B cell (primary cell): ENCODE data around the gene THRAP3. TPM values are rescaled to one million over a fixed set of nuclear protein-coding genes. Genes with fewer than 3 reads are reported as not detected.

Experiments used
- ATAC-seq: fragments of 200-7000 bp; cut with Tn5 transposase; one replicate; pipeline ENCODE4 v1.10.0; 2021; ENCODE audit warnings: low read depth, mild to moderate bottlenecking, moderate number of reproducible peaks, moderate library complexity
- CTCF ChIA-PET: fragments of 350-600 bp; sonication (Branson Sonifier 250); formaldehyde crosslinking; loops from one replicate; lab custom pipeline; 2021; ENCODE audit warnings: antibody characterized with exemption, inconsistent platforms; lab: Charles Lee
- POLR2A ChIA-PET: fragments of 350-600 bp; sonication (Branson Sonifier 250); formaldehyde crosslinking; loops from one replicate; lab custom pipeline; 2021; ENCODE audit warnings: antibody characterized with exemption; lab: Charles Lee
- DNase-seq: peaks from one replicate; pipeline ENCODE4 v3.0.0; 2013
- H2AFZ ChIP-seq: 2 replicates; pipeline ENCODE4 v1.6.1; 2012; ENCODE audit warnings: mild to moderate bottlenecking, low read depth, low read length; ENCODE audit not compliant: insufficient read depth, poor library complexity, severe bottlenecking
- H3K27ac ChIP-seq, 2 donors: 1 replicate in 1 of 2; 2 replicates in 1 of 2; pipeline ENCODE4 v1.5.1; 2012 to 2013; ENCODE audit warnings: low read length in 2 of 2, mild to moderate bottlenecking in 2 of 2, moderate library complexity in 1 of 2
- H3K27me3 ChIP-seq, 4 experiments: fragments of 200-600 bp in 1 of 4; sonication (generic) in 1 of 4; replicated peaks in 1 of 4; 1 replicate in 2 of 4; 2 replicates in 2 of 4; pipeline versions ENCODE4 v1.6.1 to v1.7.0; 2013 to 2016; ENCODE audit warnings: low read length in 3 of 4, mild to moderate bottlenecking in 2 of 4, mixed read lengths in 1 of 4, moderate library complexity in 1 of 4; ENCODE audit not compliant: insufficient read depth in 4 of 4, control insufficient read depth in 3 of 4; ENCODE audit errors: control extremely low read depth in 1 of 4
- H3K36me3 ChIP-seq, 2 experiments: replicated peaks in 1 of 2; 1 replicate in 1 of 2; 2 replicates in 1 of 2; pipeline versions ENCODE4 v1.6.1 to v1.7.1; 2013; ENCODE audit warnings: low read length in 1 of 2; ENCODE audit not compliant: insufficient read depth in 2 of 2, control insufficient read depth in 1 of 2; ENCODE audit errors: control extremely low read depth in 1 of 2, extremely low read depth in 1 of 2
- H3K4me1 ChIP-seq, 2 donors: fragments of 200-600 bp in 1 of 2; sonication (generic) in 1 of 2; 1 replicate in 1 of 2; 2 replicates in 1 of 2; pipeline versions ENCODE4 v1.5.1 to v1.6.1; 2013 to 2017; ENCODE audit warnings: low read length in 2 of 2; ENCODE audit not compliant: control insufficient read depth in 2 of 2, insufficient read depth in 2 of 2
- H3K4me2 ChIP-seq: replicated peaks from 2 replicates; pipeline ENCODE3; 2012; ENCODE audit warnings: mild to moderate bottlenecking, low read depth, low read length; ENCODE audit not compliant: poor library complexity, severe bottlenecking
- H3K4me3 ChIP-seq, 5 experiments: fragments of 200-600 bp in 1 of 5; sonication (generic) in 1 of 5; 1 replicate in 3 of 5; 2 replicates in 2 of 5; pipeline versions ENCODE4 v1.5.1 to v1.7.0; 2011 to 2016; ENCODE audit warnings: low read length in 4 of 5, mild to moderate bottlenecking in 4 of 5, low read depth in 2 of 5, control low read depth in 1 of 5, moderate library complexity in 1 of 5; ENCODE audit not compliant: insufficient read depth in 1 of 5; ENCODE audit errors: control extremely low read depth in 1 of 5, extremely low read depth in 1 of 5
- H3K79me2 ChIP-seq: fragments of 200-600 bp; sonication (generic); one replicate; pipeline ENCODE4 v1.6.0; 2016; ENCODE audit warnings: low read length; ENCODE audit not compliant: control insufficient read depth, insufficient read depth
- H3K9ac ChIP-seq: fragments of 200-600 bp; sonication (generic); 2 replicates; pipeline ENCODE4 v1.6.1; 2017; ENCODE audit warnings: mild to moderate bottlenecking, low read length, moderate library complexity
- H3K9me3 ChIP-seq, 3 donors: one replicate each; pipeline versions ENCODE4 v1.6.1 to v1.7.1; 2013; ENCODE audit warnings: low read length in 2 of 3; ENCODE audit not compliant: control insufficient read depth in 2 of 3, insufficient read depth in 1 of 3; ENCODE audit errors: control extremely low read depth in 1 of 3
- H4K20me1 ChIP-seq: 2 replicates; pipeline ENCODE4 v1.6.0; 2012; ENCODE audit warnings: mild to moderate bottlenecking, low read length; ENCODE audit not compliant: insufficient read depth, control insufficient read depth, poor library complexity, severe bottlenecking
- H3K27ac Mint-ChIP-seq: one replicate; pipeline ENCODE4 v1.8.0; 2021; ENCODE audit warnings: mixed read lengths
- H3K27me3 Mint-ChIP-seq: one replicate; pipeline ENCODE4 v1.8.0; 2021; ENCODE audit warnings: mixed read lengths
- H3K4me1 Mint-ChIP-seq: one replicate; pipeline ENCODE4 v1.8.0; 2021; ENCODE audit warnings: mixed read lengths
- H3K4me3 Mint-ChIP-seq: one replicate; pipeline ENCODE4 v1.8.0; 2021; ENCODE audit warnings: mixed read lengths
- H3K9me3 Mint-ChIP-seq: one replicate; pipeline ENCODE4 v1.8.0; 2022; ENCODE audit warnings: mixed read lengths; ENCODE audit not compliant: insufficient read depth
- CTCF ChIP-seq: fragments of 200-600 bp; IDR thresholded peaks from one replicate; pipeline ENCODE4 v1.8.0; 2022; ENCODE audit warnings: antibody characterized with exemption, mild to moderate bottlenecking
- EZH2 ChIP-seq: IDR thresholded peaks from 2 replicates; pipeline ENCODE4 v1.6.1; 2012; ENCODE audit warnings: borderline replicate concordance, low read depth, mild to moderate bottlenecking, moderate library complexity, low read length; ENCODE audit not compliant: insufficient read depth, poor library complexity, severe bottlenecking
- WGBS: methylation state at CpG from one replicate; pipeline ENCODE4 v1.1.5; 2013; ENCODE audit warnings: missing lambda C conversion rate; ENCODE audit not compliant: insufficient coverage; 5-methylcytosine and 5-hydroxymethylcytosine counted together
- intact Hi-C: fragments of 100-400 bp; cut with micrococcal nuclease; formaldehyde crosslinking; loops from one replicate; pipeline ENCODE4 v1.10.0; 2022
- polyA plus RNA-seq: library from polyadenylated mRNA; depleted of rRNA; stranded (reverse); fragments of >200 nt; gene quantifications from 2 replicates; pipeline ENCODE4 v1.2.3, GENCODE V29; 2012
- total RNA-seq, 2 donors: library from RNA; stranded (reverse); fragments of 120-200 nt in 1 of 2; gene quantifications; 1 replicate in 1 of 2; 2 replicates in 1 of 2; pipeline versions ENCODE4 v1.2.3 to v1.2.4, GENCODE V29; 2013 to 2022

Gene THRAP3
- total and polyA plus RNA-seq, 2 donors (not counting 1 experiment from before 2014, with no cell fraction given), result 64.1 to 153 TPM

- Histone ChIP-seq H3K9ac (peak overlapping the region; percentile 71), H4K20me1 (peaks cover 8% of the 10 kb centered on the region), H2AFZ (peak overlapping the region; percentile 71), H3K4me3 (peak overlapping the region in 4 of 5 experiments; percentile 35 to 65 (median 60)), H3K36me3 (no peaks in the 10 kb centered on the region), H3K9me3 (no peaks in the 10 kb centered on the region), H3K27me3 (peaks cover 0 to 36% (median 12%) of the 10 kb centered on the region in 4 experiments), H3K79me2 (no peaks in the 10 kb centered on the region), H3K4me2 (peak overlapping the region; percentile 97), H3K4me1 (peaks cover 33 to 40% of the 10 kb centered on the region in 2 donors), H3K27ac (no peak overlapping the region)
- CTCF ChIA-PET, result interaction anchor here (0.6 to 2.1 kb wide), 9 partner anchors 8 to 475 kb away, joined by 3 to 7 read pairs (median 4); partner anchors contain the start of gene THRAP3
- TF ChIP-seq CTCF (no peak), EZH2 (no peak)
- ATAC-seq (peak; percentile 29), DNase-seq (peak; percentile 56)
- intact Hi-C loops, result loop anchor here (1.0 to 5.0 kb wide), 2 partner anchors 17 to 44 kb away; partner anchors contain the start of gene SH3D21
- Mint-ChIP-seq H3K9me3 (no peaks in the 10 kb centered on the region), H3K27ac (no peak overlapping the region), H3K4me1 (peaks cover 32% of the 10 kb centered on the region), H3K4me3 (peak overlapping the region; percentile 82), H3K27me3 (peaks cover 24% of the 10 kb centered on the region)
- POLR2A ChIA-PET, result interaction anchor here (0.7 to 1.2 kb wide), 5 partner anchors 8 to 392 kb away, joined by 3 to 6 read pairs (median 3); partner anchors contain the start of gene SH3D21
- WGBS, result 2% methylated on average over 76 of the region's 83 CpGs
Measured at GRCh38 chr1:36322786-36323635, 98.8 kb downstream of the THRAP3 start.
